ENCODE measurements around the gene UBE2D1.

DNA sequence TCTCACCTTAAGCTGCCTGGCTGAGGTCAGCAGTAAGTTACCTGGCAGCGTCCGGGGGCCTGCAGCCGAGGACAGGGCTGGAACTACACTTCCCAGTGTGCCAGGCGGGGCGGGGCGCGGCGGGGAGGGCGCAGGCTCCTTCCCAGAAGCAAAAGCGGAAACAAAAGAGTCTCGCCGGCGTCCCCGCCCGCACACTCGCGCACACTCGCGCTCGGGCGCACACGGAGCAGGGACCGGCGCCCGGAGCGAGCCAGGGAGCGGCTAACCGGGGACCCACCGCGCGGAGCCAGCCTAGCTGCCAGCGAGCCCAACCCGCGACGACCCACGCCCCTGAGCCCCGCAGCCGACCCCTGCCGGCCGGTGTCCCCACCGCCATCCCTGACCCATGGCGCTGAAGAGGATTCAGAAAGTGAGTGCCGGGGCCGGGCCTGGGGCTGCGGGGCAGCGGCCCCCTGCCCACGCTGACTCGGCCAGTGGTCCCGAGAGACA lies at the start of gene UBE2D1:
- peak; percentile 86; the same call in 1 of the 2 replicates for TF ChIP-seq SIN3A (IDR thresholded peaks at IDR 0.05; ENCODE audit: borderline replicate concordance, insufficient read depth, low read depth, low read length)
- TF ChIP-seq, protein P1, sequence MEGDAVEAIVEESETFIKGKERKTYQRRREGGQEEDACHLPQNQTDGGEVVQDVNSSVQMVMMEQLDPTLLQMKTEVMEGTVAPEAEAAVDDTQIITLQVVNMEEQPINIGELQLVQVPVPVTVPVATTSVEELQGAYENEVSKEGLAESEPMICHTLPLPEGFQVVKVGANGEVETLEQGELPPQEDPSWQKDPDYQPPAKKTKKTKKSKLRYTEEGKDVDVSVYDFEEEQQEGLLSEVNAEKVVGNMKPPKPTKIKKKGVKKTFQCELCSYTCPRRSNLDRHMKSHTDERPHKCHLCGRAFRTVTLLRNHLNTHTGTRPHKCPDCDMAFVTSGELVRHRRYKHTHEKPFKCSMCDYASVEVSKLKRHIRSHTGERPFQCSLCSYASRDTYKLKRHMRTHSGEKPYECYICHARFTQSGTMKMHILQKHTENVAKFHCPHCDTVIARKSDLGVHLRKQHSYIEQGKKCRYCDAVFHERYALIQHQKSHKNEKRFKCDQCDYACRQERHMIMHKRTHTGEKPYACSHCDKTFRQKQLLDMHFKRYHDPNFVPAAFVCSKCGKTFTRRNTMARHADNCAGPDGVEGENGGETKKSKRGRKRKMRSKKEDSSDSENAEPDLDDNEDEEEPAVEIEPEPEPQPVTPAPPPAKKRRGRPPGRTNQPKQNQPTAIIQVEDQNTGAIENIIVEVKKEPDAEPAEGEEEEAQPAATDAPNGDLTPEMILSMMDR (IDR thresholded peaks at IDR 0.05): peak; percentile 28
- TF ChIP-seq POLR2AphosphoS5 (IDR thresholded peaks at IDR 0.05; ENCODE audit: low read depth, low read length): peak; percentile 95

Measured in Panc1 (cell line).